K562 (cell line): ENCODE results near the gene NET1. TPM values are rescaled to one million over a fixed set of nuclear protein-coding genes. Genes with fewer than 3 reads are reported as not detected.

ENCODE experiments used
- CREB1 ChIP-seq, 2 experiments: sonication (generic) in 1 of 2; formaldehyde crosslinking in 1 of 2; IDR thresholded peaks; 2 replicates each; pipeline versions ENCODE4 v1.6.1 to v1.8.0; 2012 to 2022; ENCODE audit warnings: inconsistent platforms in 1 of 2, mild to moderate bottlenecking in 1 of 2, missing genetic modification reagents in 1 of 2, moderate library complexity in 1 of 2
- ERF ChIP-seq: fragments of 450-650 bp; formaldehyde crosslinking; IDR thresholded peaks from 2 replicates; pipeline ENCODE4 v1.4.0; 2020; ENCODE audit warnings: mild to moderate bottlenecking, mixed read lengths
- ETV1 ChIP-seq: fragments of 450-650 bp; conservative IDR thresholded peaks from 2 replicates; pipeline ENCODE4 v1.6.1; 2016; ENCODE audit warnings: missing genetic modification characterization, control low read depth, low read depth, missing compliant biosample characterization
- GABPB1 ChIP-seq: sonication (generic); formaldehyde crosslinking; IDR thresholded peaks from 2 replicates; pipeline ENCODE4 v1.8.0; 2022; ENCODE audit warnings: mild to moderate bottlenecking, missing genetic modification reagents
- MCM5 ChIP-seq: fragments of 450-650 bp; IDR thresholded peaks from 2 replicates; pipeline ENCODE4 v1.6.1; 2016; ENCODE audit warnings: low read depth
- MLLT1 ChIP-seq, 2 experiments: fragments of 450-650 bp; IDR thresholded peaks; 2 replicates each; pipeline ENCODE4 v1.6.1; 2016
- MXI1 ChIP-seq: IDR thresholded peaks from 2 replicates; pipeline ENCODE4 v1.6.1; 2011; ENCODE audit warnings: low read depth, mild to moderate bottlenecking, improper control_type of control experiment, low read length
- NCOA2 ChIP-seq, 2 experiments: fragments of 450-650 bp; IDR thresholded peaks; 2 replicates each; pipeline ENCODE4 v1.6.1; 2018; ENCODE audit warnings: mild to moderate bottlenecking in 2 of 2, moderate library complexity in 1 of 2; ENCODE audit not compliant: partially characterized antibody in 2 of 2
- NEUROD1 ChIP-seq: fragments of 150-350 bp; IDR thresholded peaks from 2 replicates; pipeline ENCODE4 v1.6.1; 2014; ENCODE audit warnings: borderline replicate concordance, low read length, low read depth; ENCODE audit not compliant: partially characterized antibody
- NFXL1 ChIP-seq: fragments of 450-650 bp; formaldehyde crosslinking; IDR thresholded peaks from 2 replicates; pipeline ENCODE4 v1.4.0; 2021; ENCODE audit warnings: mild to moderate bottlenecking
- NR2C2 ChIP-seq, 2 experiments: fragments of 200-800 bp in 1 of 2; sonication (Bioruptor generic) in 1 of 2; sonication (generic) in 1 of 2; formaldehyde crosslinking in 1 of 2; IDR thresholded peaks; 2 replicates each; pipeline versions ENCODE4 v1.6.1 to v1.8.0; 2016 to 2022; ENCODE audit warnings: mild to moderate bottlenecking in 1 of 2, missing compliant biosample characterization in 1 of 2, missing genetic modification characterization in 1 of 2, missing genetic modification reagents in 1 of 2
- PCBP2 ChIP-seq: fragments of 200-400 bp; formaldehyde crosslinking; IDR thresholded peaks from 2 replicates; pipeline ENCODE4 v1.6.1; 2018; ENCODE audit warnings: low read length, low read depth, mild to moderate bottlenecking, moderate library complexity; ENCODE audit not compliant: poor library complexity, severe bottlenecking
- POLR2A ChIP-seq: fragments of 450-650 bp; conservative IDR thresholded peaks from 2 replicates; pipeline ENCODE4 v1.6.1; 2016
- RFX7 ChIP-seq: fragments of 250-450 bp; sonication (Bioruptor Pico); IDR thresholded peaks from 2 replicates; pipeline ENCODE4 v1.5.1; 2021; ENCODE audit warnings: mild to moderate bottlenecking
- SAFB ChIP-seq: fragments of 200-400 bp; formaldehyde crosslinking; IDR thresholded peaks from 2 replicates; pipeline ENCODE4 v1.6.1; 2017; ENCODE audit warnings: low read depth, low read length, borderline replicate concordance
- SMARCA5 ChIP-seq: fragments of 450-650 bp; IDR thresholded peaks from 2 replicates; pipeline ENCODE4 v1.6.1; 2016
- TFAP4 ChIP-seq: sonication (generic); formaldehyde crosslinking; IDR thresholded peaks from 2 replicates; pipeline ENCODE4 v1.8.0; 2022; ENCODE audit warnings: missing genetic modification reagents, mild to moderate bottlenecking, moderate library complexity, borderline replicate concordance
- ZMIZ1 ChIP-seq, 2 experiments: fragments of 150-350 bp in 1 of 2; IDR thresholded peaks; 2 replicates each; pipeline ENCODE4 v1.6.1; 2012 to 2016; ENCODE audit warnings: low read depth in 2 of 2, low read length in 2 of 2, mild to moderate bottlenecking in 1 of 2, moderate library complexity in 1 of 2
- ZNF23 ChIP-seq: fragments of 250-450 bp; sonication (Bioruptor Pico); IDR thresholded peaks from 2 replicates; pipeline ENCODE4 v1.4.0; 2020; ENCODE audit warnings: mild to moderate bottlenecking
- ZNF655 ChIP-seq: fragments of 250-450 bp; sonication (Bioruptor Pico); IDR thresholded peaks from 2 replicates; pipeline ENCODE4 v1.5.0; 2021
- ZNF76 ChIP-seq: fragments of 250-450 bp; sonication (Bioruptor Pico); IDR thresholded peaks from 2 replicates; pipeline ENCODE4 v1.4.0; 2020; ENCODE audit warnings: mild to moderate bottlenecking, moderate library complexity, borderline replicate concordance
- ZNF77 ChIP-seq: fragments of 250-450 bp; sonication (Bioruptor Pico); IDR thresholded peaks from 2 replicates; pipeline ENCODE4 v1.5.0; 2020
- polyA plus RNA-seq, 8 experiments: library from polyadenylated mRNA; depleted of rRNA in 4 of 8; stranded (reverse) in 5 of 8; unstranded in 3 of 8; fragments of >200 nt; fragmentation: Nextera tagmentation in 2 of 8; fragmentation: Illumina TruSeq in 1 of 8; extraction: Ambion mirVana in 2 of 8; extraction: Trizol in 1 of 8; gene quantifications; 2 replicates each; pipeline versions ENCODE4 v1.2.1 to v1.2.3, GENCODE V29; 2011 to 2014; ENCODE audit warnings: inconsistent platforms in 1 of 8, missing spikeins in 1 of 8
- total RNA-seq, 7 experiments: library from RNA; depleted of rRNA in 6 of 7; stranded (reverse); fragments of >200 nt in 6 of 7; fragmentation: Illumina TruSeq in 2 of 7; extraction: Trizol in 2 of 7; gene quantifications; 2 replicates each; pipeline versions ENCODE4 v1.2.1 to v1.2.3, GENCODE V29; 2011 to 2021; ENCODE audit warnings: low replicate concordance in 1 of 7

The NET1 gene
- total and polyA plus RNA-seq, 9 of the 15 experiments (the other 6 are each of a cell fraction or from before 2014, with no cell fraction given): 47.4 to 258 (median 106) TPM

GRCh38 chr10:5446390-5446926, 34.1 kb downstream of the NET1 start (continued):
- TF ChIP-seq ERF (CRISPR knock-in tag) (0 out of 2 replicates have a peak, but pooled peaks have one; percentile 51), ZNF77 (CRISPR knock-in tag) (no peak), NR2C2 (CRISPR knock-in tag; IDR thresholded peaks at IDR 0.05) (peak; percentile 65), NR2C2 (tag; IDR thresholded peaks at IDR 0.05) (no peak; the same call in 1 of the 2 replicates), ZNF655 (CRISPR knock-in tag) (no peak), GABPB1 (CRISPR knock-in tag) (peak; percentile 67), NCOA2 (IDR thresholded peaks at IDR 0.05; ENCODE audit: partially characterized antibody in 2 of 2) (no peak), CREB1 (IDR thresholded peaks at IDR 0.05) (0 out of 2 replicates have a peak, but pooled peaks have one; percentile 39), CREB1 (CRISPR knock-in tag; IDR thresholded peaks at IDR 0.05) (no peak), RFX7 (CRISPR knock-in tag) (no peak), NFXL1 (CRISPR knock-in tag) (no peak), SAFB (no peak), ZMIZ1 (IDR thresholded peaks at IDR 0.05; ENCODE audit: low read depth in 2 of 2, low read length in 2 of 2) (0 out of 4 replicates have a peak, but pooled peaks of 1 of the 2 experiments have one; percentile 60), ETV1 (tag) (no peak), NEUROD1 (peak; percentile 45), ZNF23 (CRISPR knock-in tag) (no peak), MLLT1 (IDR thresholded peaks at IDR 0.05) (peak; percentile 98 to 99), TFAP4 (CRISPR knock-in tag) (peak; percentile 82; the same call in 1 of the 2 replicates), POLR2A (peak; percentile 98), MCM5 (no peak), PCBP2 (no peak), ZNF76 (CRISPR knock-in tag) (no peak), MXI1 (peak; percentile 95), SMARCA5 (no peak)
